Neural cell (in vitro differentiated cells): ENCODE measurements around the gene NCKIPSD.

Source experiments
- CTCF ChIP-seq: fragments of 450-650 bp; IDR thresholded peaks from 2 replicates; pipeline ENCODE4 v1.5.1; 2014; ENCODE audit warnings: antibody characterized with exemption, mild to moderate bottlenecking, moderate library complexity; ENCODE audit not compliant: poor library complexity, severe bottlenecking
- EZH2 ChIP-seq: fragments of 200-600, 300-800 bp; shearing (Covaris generic), sonication (generic); IDR thresholded peaks from 2 replicates; pipeline ENCODE4 v1.6.1; 2014; ENCODE audit warnings: antibody characterized with exemption, low read length, borderline replicate concordance, mild to moderate bottlenecking; ENCODE audit not compliant: insufficient read depth, poor library complexity, severe bottlenecking
- TAF1 ChIP-seq: IDR thresholded peaks from 2 replicates; pipeline ENCODE4 v1.6.1; 2012; ENCODE audit warnings: low read depth

GRCh38 chr3:48678566-48679380 is 6.9 kb downstream of the NCKIPSD start:
- TF ChIP-seq CTCF (no peak), EZH2 (no peak), TAF1 (no peak)
